Measurements from ENCODE around the gene CFAP210.
A peak's percentile ranks its signal among the peaks of the same experiment; 100 is the strongest.

Gene CFAP210

GRCh38 chr2:169694113-169694893, at the start of gene CFAP210, which contains the start of gene PHOSPHO2:
CFAP210 (minus strand) TSS chr2:169694405; CDS start chr2:169694327, 78 bp downstream.
PHOSPHO2 (plus strand) TSS chr2:169694469; CDS start chr2:169700972, 6,503 bp downstream.
- TF ChIP-seq, protein P1, sequence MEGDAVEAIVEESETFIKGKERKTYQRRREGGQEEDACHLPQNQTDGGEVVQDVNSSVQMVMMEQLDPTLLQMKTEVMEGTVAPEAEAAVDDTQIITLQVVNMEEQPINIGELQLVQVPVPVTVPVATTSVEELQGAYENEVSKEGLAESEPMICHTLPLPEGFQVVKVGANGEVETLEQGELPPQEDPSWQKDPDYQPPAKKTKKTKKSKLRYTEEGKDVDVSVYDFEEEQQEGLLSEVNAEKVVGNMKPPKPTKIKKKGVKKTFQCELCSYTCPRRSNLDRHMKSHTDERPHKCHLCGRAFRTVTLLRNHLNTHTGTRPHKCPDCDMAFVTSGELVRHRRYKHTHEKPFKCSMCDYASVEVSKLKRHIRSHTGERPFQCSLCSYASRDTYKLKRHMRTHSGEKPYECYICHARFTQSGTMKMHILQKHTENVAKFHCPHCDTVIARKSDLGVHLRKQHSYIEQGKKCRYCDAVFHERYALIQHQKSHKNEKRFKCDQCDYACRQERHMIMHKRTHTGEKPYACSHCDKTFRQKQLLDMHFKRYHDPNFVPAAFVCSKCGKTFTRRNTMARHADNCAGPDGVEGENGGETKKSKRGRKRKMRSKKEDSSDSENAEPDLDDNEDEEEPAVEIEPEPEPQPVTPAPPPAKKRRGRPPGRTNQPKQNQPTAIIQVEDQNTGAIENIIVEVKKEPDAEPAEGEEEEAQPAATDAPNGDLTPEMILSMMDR (IDR thresholded peaks at IDR 0.05; ENCODE audit: extremely low read depth, missing control alignments) = no peak
- DNase-seq (ENCODE audit: low spot score) = peak; percentile 94

DNA sequence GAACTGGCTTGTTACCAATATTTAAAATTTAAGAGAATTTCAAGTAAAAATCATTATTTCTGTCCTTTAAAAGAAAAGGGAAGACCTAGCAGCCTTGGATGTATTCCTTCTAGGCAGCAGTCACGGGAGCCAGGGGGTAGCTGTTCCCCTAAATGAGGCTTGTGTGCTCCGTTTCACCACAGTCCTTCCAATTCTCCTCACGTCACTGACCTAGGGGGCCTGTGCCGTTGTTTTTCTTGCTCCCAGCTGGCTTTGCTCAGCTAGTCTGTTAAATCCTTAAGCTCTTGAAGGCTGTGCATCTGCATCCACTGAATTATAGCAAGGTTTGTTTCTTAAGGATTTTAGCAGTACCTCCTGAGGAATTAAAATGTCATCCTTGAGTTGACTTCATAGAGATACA, 49.3 kb upstream of the CFAP210 start:
- no peak for DNase-seq (ENCODE audit: low spot score)
- TF ChIP-seq, protein P1 (IDR thresholded peaks at IDR 0.05; ENCODE audit: extremely low read depth, missing control alignments) = no peak

DNA sequence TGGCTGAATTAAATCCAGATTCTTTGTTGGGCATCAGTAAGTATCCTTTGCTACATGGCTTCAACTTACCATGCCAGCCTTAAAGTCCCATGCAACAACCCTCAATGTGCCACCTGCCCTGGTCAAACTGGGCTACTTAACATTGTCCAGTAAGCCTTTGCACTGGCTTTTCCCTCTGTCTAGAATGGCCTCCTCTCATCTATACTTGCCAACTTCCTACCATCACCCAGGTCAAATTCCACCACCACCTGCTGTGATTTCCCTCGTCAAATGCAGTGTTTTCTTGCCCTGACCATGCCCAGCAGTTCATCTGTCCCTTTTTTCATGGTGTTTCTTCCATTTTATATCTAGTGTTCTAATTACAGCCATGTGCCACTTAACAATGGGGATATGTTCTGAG, 45.1 kb upstream of the CFAP210 start:
- TF ChIP-seq, protein P1 (IDR thresholded peaks at IDR 0.05; ENCODE audit: extremely low read depth, missing control alignments) = no peak
- DNase-seq (ENCODE audit: low spot score) = no peak

DNA sequence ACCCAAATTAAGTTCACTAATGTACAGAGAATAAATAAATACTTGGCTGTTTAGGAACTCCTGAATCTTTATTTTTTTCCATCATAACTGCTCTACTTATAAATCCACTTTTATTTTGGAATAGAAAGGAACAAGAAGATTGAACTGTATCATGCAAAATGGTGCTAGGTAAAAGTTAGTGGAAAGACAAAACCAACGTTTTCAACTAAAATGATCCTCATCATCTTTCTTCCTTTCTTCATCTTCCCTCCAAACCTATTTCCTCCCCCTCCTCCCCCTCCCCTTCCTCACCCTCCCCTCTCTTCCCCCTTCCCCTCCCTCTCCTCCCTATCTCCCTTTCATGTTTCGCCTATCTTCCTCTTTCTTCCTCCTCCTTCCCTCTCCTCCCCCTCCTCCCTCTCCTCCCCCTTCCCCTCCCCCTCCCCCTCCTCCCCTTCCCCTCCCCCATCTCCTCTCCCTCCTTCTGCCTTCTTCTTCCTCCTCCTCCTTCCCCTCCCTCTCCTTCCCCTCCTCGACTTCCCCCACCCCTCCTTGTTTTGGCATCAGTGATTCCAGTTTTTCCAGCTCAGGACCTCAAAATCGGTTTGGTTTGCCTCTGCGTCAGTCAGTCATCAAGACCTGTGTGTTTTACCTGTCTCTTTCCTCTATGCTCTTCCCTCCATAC, 44.5 kb upstream of the CFAP210 start:
- no peak for DNase-seq (ENCODE audit: low spot score)
- TF ChIP-seq, protein P1 (IDR thresholded peaks at IDR 0.05; ENCODE audit: extremely low read depth, missing control alignments) = no peak

GRCh38 chr2:169736902-169737301, 42.7 kb upstream of the CFAP210 start:
- no peak for DNase-seq (ENCODE audit: low spot score)
- TF ChIP-seq, protein P1 (IDR thresholded peaks at IDR 0.05; ENCODE audit: extremely low read depth, missing control alignments) = no peak

DNA sequence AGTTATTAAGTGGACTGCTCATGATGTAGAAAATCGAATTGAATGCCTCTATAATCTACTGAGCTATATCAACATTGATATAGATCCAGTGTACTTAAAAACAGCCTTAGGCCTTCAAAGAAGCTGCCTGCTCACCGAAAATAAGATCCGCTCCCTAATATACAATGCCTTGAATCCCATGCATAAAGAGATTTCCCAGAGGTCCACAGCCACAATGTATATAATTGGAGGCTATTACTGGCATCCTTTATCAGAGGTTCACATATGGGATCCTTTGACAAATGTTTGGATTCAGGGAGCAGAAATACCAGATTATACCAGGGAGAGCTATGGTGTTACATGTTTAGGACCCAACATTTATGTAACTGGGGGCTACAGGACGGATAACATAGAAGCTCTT, 41.4 kb upstream of the CFAP210 start:
- DNase-seq (ENCODE audit: low spot score) = no peak
- TF ChIP-seq, protein P1 (IDR thresholded peaks at IDR 0.05; ENCODE audit: extremely low read depth, missing control alignments) = no peak

- DNase-seq (ENCODE audit: low spot score) = peak; percentile 70
- TF ChIP-seq, protein P1 (IDR thresholded peaks at IDR 0.05; ENCODE audit: extremely low read depth, missing control alignments) = no peak
These were observed 40.1 kb upstream of the CFAP210 start for GRCh38 chr2:169734169-169734847.

All from GM20000 (cell line).